Measurements from ENCODE around the gene RAB38. TPM values are rescaled to one million over a fixed set of nuclear protein-coding genes. Genes with fewer than 3 reads are reported as not detected.

RAB38 gene
- total RNA-seq, 1 experiment from 2014 or later: 18.7 TPM

GRCh38 chr11:88114486-88115045, 60.7 kb downstream of the RAB38 start:
- H2AFZ ChIP-seq (ENCODE audit: low read length): no peak overlapping the region
- H2BK120ac ChIP-seq (ENCODE audit: low read depth, low read length, poor library complexity, severe bottlenecking): no peak overlapping the region
- no peaks in the 10 kb centered on the region for H3K9me3 ChIP-seq (ENCODE audit: control insufficient read depth, low read depth, low read length)
- no peak overlapping the region for H3T11ph ChIP-seq (ENCODE audit: low read length)
- TF ChIP-seq CTCF (conservative IDR thresholded peaks at IDR 0.05): no peak
- no peaks in the 10 kb centered on the region for H3K79me2 ChIP-seq (ENCODE audit: insufficient read depth, low read length)
- no peak overlapping the region for H3K27ac ChIP-seq (ENCODE audit: insufficient read length, low read depth, low read length)
- no peak overlapping the region for H3K27ac Mint-ChIP-seq
- no peak overlapping the region for H4K8ac ChIP-seq (replicated peaks; ENCODE audit: insufficient read length, low read depth, low read length)
- no peaks in the 10 kb centered on the region for H3K23me2 ChIP-seq (ENCODE audit: insufficient read length, low read depth, low read length, poor library complexity, severe bottlenecking)
- H3K79me1 ChIP-seq (ENCODE audit: insufficient read depth, low read depth, low read length, poor library complexity, severe bottlenecking): no peaks in the 10 kb centered on the region
- H2BK12ac ChIP-seq (ENCODE audit: insufficient read length, low read depth, low read length): no peak overlapping the region
- H3K4ac ChIP-seq (ENCODE audit: low read depth, low read length): no peak overlapping the region
- H3K4me2 ChIP-seq (ENCODE audit: insufficient read depth, insufficient read length, low read length): no peak overlapping the region
- H3K9me3 Mint-ChIP-seq: peaks cover 0 to 2% of the 10 kb centered on the region in 2 experiments; a peak in 1 of 5 replicates
- H3K27me3 Mint-ChIP-seq (ENCODE audit: low read depth): no peaks in the 10 kb centered on the region
- H4K20me1 ChIP-seq (ENCODE audit: control insufficient read depth, insufficient read depth, insufficient read length): no peaks in the 10 kb centered on the region
- H2BK15ac ChIP-seq (ENCODE audit: low read depth, low read length): no peak overlapping the region
- H4K5ac ChIP-seq (ENCODE audit: insufficient read length, low read depth, low read length): no peak overlapping the region
- H3K56ac ChIP-seq (ENCODE audit: insufficient read length, low read depth, low read length): no peak overlapping the region
- no CpG with 5 or more reads among the region's 1 CpG for WGBS (ENCODE audit: extremely low coverage, insufficient read length, low lambda C conversion rate)
- H3K4me1 ChIP-seq (ENCODE audit: insufficient read depth, low read length): no peaks in the 10 kb centered on the region; the same call in 1 of the 2 replicates
- no peak overlapping the region for H3K4me3 Mint-ChIP-seq
- H3K9ac ChIP-seq (ENCODE audit: extremely low read depth, insufficient read length, low read length): no peak overlapping the region
- H3K36me3 Mint-ChIP-seq (ENCODE audit: insufficient read depth in 1 of 3, low read depth in 3 of 3): peaks cover 8 to 15% (median 15%) of the 10 kb centered on the region in 3 experiments
- no peak overlapping the region for H4K91ac ChIP-seq (ENCODE audit: insufficient read length, low read depth, low read length)
- H2BK20ac ChIP-seq (ENCODE audit: low read depth, low read length, poor library complexity, severe bottlenecking): no peak overlapping the region
- no peak overlapping the region for H3K18ac ChIP-seq (ENCODE audit: insufficient read length, low read depth, low read length)
- H3K14ac ChIP-seq (ENCODE audit: insufficient read depth, low read length): no peak overlapping the region
- H3K23ac ChIP-seq (ENCODE audit: insufficient read length, low read depth, low read length): no peak overlapping the region
- DNase-seq: no peak
- H2BK5ac ChIP-seq (ENCODE audit: insufficient read length, low read length): no peak overlapping the region
- H3K4me1 Mint-ChIP-seq: peaks cover 8 to 10% of the 10 kb centered on the region in 2 experiments
- no peaks in the 10 kb centered on the region for H3K27me3 ChIP-seq (ENCODE audit: insufficient read depth, low read length)
- no peak overlapping the region for H2AK5ac ChIP-seq (ENCODE audit: insufficient read length, low read length)

Data from H9 (cell line).